ENCODE results near the gene BAZ1A. TPM values are rescaled to one million over a fixed set of nuclear protein-coding genes. Genes with fewer than 3 reads are reported as not detected.

Gene BAZ1A
- total and polyA plus RNA-seq, 9 of the 15 experiments (the other 6 are each of a cell fraction or from before 2014, with no cell fraction given) = 22.0 to 71.2 (median 39.1) TPM

- TF ChIP-seq ELF1 (tag; IDR thresholded peaks at IDR 0.05) = no peak
Measured at GRCh38 chr14:34713122-34713680, 162.0 kb downstream of the BAZ1A start (continued).

- H2AFZ ChIP-seq (ENCODE audit: low read depth, low read length) = no peak overlapping the region
- ChIA-PET CTCF (ENCODE audit: low intra/inter-chr PET ratio) (no interaction called here), POLR2A (no interaction called here)
- intact Hi-C loops (cut with micrococcal nuclease) = no loop called here
- H3K4me1 ChIP-seq (replicated peaks in 1 of 2; ENCODE audit: control insufficient read depth in 2 of 2, insufficient read depth in 2 of 2, low read length in 2 of 2) = peaks cover 5 to 19% of the 10 kb centered on the region in 2 experiments; a peak in 4 of 5 replicates
- BruUV-seq (replicated peaks) = no TSS peak
- no peak overlapping the region for H3K9ac ChIP-seq (ENCODE audit: insufficient read depth in 1 of 2, low read depth in 2 of 2, low read length in 2 of 2)
- H3K79me2 ChIP-seq (ENCODE audit: control insufficient read depth, insufficient read depth, low read length) = peaks cover 21% of the 10 kb centered on the region
- 67% methylated on average over 4 of the region's 4 CpGs for WGBS (ENCODE audit: insufficient coverage, low coverage, missing lambda C conversion rate)
- H3K27me3 ChIP-seq (ENCODE audit: control insufficient read depth in 2 of 2, insufficient read depth in 2 of 2, low read length in 2 of 2) = no peaks in the 10 kb centered on the region
- no peak for ATAC-seq
- H3K4me3 ChIP-seq = no peak overlapping the region
- H4K20me1 ChIP-seq (replicated peaks; ENCODE audit: control insufficient read depth, insufficient read depth, low read length) = no peaks in the 10 kb centered on the region
- peaks cover 15% of the 10 kb centered on the region for H3K36me3 ChIP-seq (ENCODE audit: control insufficient read depth, insufficient read depth, low read length)
- H3K4me2 ChIP-seq (ENCODE audit: insufficient read depth, low read length) = no peak overlapping the region
- DNase-seq (ENCODE audit: extremely low read depth in 1 of 4, low spot score in 3 of 4) = no peak
- no peaks in the 10 kb centered on the region for H3K9me3 ChIP-seq (replicated peaks; ENCODE audit: control insufficient read depth, insufficient read depth, low read depth, low read length)
- in situ Hi-C loops (cut with MboI) = no loop called here
- FAIRE-seq = peak; percentile 48
- no peaks in the 10 kb centered on the region for H3K9me1 ChIP-seq (ENCODE audit: control insufficient read depth, insufficient read depth, low read length)
- H3K27ac ChIP-seq (ENCODE audit: extremely low read depth, low read depth, low read length) = no peak overlapping the region
- TF ChIP-seq TRIM24 (IDR thresholded peaks at IDR 0.05) = no peak
- TF ChIP-seq XRCC3 (IDR thresholded peaks at IDR 0.05) = no peak
- TF ChIP-seq DMBX1 (CRISPR knock-in tag; IDR thresholded peaks at IDR 0.05; ENCODE audit: borderline replicate concordance) = no peak
- no peak for TF ChIP-seq SMARCB1 (IDR thresholded peaks at IDR 0.05; ENCODE audit: insufficient read length, low read depth)
- TF ChIP-seq KAT7 (CRISPR knock-in tag; IDR thresholded peaks at IDR 0.05; ENCODE audit: borderline replicate concordance) = no peak
- no peak for TF ChIP-seq AFF4 (CRISPR knock-in tag; IDR thresholded peaks at IDR 0.05)
- TF ChIP-seq CXXC5 (CRISPR knock-in tag; IDR thresholded peaks at IDR 0.05) = no peak
- TF ChIP-seq CHAMP1 (IDR thresholded peaks at IDR 0.05) = no peak
Measured at GRCh38 chr14:34711796-34712712, 163.1 kb downstream of the BAZ1A start.
